CD4-positive, alpha-beta T cell treated with Interleukin-6 at 100 ng/mL for 8 hours (primary cell): ENCODE measurements around the gene SLC26A1.
"Not testable (repeated sequence)": the region's sequence is repeated elsewhere in the genome, so short reads cannot be mapped to it uniquely, and the experiment has no call there.

ENCODE experiments used
- DNase-seq: peaks from one replicate; pipeline ENCODE4 v3.0.0-alpha.2; 2020; ENCODE audit warnings: mixed read lengths, low spot score

Gene SLC26A1

GRCh38 chr4:954211-955020 lies 38.8 kb downstream of the SLC26A1 start:
- DNase-seq: no peak

GRCh38 chr4:953574-953915 lies 39.7 kb downstream of the SLC26A1 start:
- DNase-seq: no peak

DNA sequence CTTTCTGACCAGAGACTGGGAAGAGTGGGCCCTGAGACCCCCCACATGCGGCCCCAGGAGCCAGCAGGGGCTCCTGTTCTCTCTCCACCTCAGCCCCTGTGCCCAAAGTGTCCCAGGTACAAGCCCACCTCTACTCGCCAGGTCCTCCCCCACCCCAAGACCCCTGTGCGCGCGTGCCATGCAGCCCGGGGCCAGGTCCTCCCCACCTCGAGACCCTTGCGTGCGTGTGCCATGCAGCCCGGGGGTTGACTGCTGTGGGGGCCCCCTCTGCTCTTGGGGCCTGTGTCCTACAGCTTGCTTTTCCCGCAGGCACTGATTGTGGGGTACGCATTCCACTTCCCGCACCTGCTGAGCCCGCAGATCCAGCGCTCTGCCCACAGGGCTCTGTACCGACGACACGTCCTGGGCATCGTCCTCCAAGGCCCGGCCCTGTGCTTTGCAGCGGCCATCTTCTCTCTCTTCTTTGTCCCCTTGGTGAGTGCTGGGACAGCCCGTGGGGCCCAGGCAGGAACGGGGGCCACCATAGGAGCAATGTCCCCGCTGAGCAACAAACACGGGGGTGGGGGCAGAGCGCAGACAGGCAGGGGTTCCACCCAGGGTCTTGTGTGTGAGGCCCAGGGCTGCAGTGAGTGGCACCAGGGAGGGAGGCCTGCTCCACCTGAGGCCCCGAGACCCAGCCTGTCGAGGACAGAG lies 40.2 kb downstream of the SLC26A1 start:
- no peak for DNase-seq

DNA sequence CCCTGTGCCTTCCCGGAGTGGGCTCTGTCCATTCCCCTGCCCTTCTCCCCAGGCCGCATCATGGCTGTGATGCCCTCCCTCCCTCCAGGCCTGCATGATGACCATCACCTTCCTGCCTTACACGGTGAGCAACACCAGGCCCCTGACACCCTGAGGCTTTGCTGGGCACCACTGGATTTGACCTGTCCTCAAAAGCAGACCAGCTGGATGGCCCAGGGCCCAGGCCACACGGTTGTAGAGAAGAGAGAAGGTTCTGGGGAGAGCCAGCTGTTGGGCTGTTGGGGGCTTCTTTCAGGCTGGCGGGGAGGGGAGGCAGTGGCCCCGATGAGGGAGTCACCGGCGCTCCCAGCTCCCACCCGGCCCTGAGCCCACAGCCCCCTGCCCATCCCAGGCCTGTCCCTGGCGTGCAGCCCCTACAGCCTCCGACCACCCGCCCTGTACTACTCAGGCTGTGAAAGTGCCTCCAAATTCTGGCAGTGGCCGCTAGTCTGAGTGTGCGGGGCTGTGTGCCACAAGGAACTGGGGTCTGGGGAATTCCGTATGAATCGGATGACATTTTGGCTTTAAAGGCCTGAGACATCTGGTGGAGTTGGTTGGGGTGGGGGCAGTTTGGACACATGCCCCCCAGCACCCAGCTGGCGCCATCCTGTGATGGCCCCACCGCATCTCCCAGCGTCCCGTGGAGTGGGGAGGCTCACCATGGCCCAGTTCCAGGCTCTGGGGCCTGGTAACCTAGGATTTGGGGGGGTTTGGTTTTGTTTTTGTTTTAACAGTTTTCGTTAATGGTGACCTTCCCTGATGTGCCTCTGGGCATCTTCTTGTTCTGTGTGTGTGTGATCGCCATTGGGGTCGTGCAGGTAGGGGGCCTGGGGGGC lies 41.4 kb downstream of the SLC26A1 start:
- no peak for DNase-seq

GRCh38 chr4:951186-951585 lies 42.0 kb downstream of the SLC26A1 start:
- no peak for DNase-seq

DNA sequence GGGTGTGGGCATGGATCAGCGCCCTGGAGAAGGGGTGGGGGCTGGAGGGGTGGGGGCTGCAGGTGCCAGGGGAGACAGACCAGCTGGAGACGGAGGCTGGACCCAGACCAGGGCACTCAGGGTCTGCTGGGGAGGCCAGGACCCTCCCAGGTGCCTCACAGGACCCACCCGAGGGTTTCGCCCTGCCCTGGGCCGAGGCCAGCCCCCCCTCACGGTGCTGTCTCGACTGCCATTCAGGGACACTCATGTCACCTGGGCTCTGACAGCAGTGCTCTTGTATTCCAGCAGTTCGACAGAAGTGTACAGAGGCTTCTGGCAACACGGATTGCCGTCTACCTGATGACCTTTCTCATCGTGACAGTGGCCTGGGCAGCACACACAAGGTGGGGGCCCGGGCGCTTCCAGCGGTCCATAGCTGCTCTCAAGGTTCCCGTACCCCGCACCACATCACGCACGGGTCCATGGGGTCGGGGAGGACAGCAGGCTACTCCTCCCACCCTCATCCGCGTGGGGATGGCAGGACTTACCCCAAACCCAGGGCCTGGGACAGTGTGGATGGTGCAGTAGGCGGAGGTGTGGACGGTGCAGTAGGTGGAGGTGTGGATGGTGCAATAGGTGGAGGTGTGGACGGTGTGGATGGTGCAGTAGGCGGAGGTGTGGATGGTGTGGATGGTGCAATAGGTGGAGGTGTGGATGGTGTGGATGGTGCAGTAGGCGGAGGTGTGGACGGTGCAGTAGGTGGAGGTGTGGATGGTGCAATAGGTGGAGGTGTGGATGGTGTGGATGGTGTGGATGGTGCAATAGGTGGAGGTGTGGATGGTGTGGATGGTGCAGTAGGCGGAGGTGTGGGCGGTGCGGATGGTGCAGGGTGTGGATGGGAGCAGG lies 42.8 kb downstream of the SLC26A1 start:
- DNase-seq: no peak

- no peak for DNase-seq
These were observed 43.5 kb downstream of the SLC26A1 start for GRCh38 chr4:949656-950055.

DNA sequence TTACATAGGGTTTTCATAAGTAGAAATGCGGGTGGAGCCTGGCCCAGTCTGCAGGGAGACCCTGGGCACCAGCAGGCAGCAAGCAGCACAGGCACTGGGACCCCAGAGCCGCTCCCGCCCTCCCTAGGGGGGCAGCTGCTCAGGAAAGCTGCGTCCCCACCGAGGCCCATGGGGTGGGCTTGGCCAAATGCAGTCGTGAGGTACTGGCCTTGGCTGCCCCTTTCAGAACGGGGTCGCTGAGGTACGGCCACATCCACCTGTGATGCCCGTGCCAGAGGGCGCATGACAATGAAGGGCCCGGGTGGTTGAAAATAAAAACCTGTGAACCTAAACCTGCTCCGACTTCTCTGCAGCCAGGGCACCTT lies 44.3 kb downstream of the SLC26A1 start:
- no peak for DNase-seq

DNA sequence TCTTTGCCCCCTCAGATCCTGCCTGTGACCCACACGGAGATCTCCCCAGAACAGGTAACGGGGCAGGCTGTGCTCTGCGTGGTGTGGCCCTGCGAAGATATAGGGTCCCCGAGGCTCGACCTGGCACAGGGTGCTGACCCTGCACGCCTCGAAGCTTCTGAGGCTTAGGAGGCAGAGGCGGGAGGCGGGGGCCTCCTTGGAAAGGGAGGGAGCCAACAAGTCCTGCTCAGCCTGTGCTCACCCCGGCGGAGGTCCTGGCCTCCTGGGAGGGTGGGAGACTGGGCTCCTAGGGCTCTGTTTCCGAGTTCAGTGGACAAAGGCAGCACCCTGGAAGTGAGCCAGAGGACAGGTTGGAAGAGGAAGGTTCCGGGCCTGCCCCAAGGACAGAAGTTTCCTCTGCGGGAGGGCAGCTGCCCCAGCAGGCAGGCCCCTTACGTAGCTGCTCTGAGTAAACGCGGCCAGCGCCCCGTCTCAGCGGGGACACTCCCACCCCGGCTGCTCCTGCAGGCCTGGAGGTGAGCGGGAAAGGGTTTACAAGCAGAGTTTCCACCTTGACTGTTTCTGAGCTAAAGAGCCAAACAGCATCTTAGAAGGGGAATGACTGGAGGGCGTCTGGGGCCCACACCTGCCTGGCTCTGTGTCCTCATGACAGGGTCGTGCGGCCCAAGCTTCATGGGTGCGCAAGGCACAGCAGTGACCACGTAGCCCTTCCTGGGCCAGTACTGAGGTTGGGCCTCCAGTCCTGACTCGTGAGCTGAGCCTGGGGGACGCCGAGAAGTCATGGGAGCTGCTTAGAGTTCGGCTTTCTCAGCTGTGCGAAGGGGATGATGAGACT lies 44.9 kb downstream of the SLC26A1 start:
- no peak for DNase-seq

GRCh38 chr4:947491-947971 lies 45.7 kb downstream of the SLC26A1 start:
- no peak for DNase-seq

DNA sequence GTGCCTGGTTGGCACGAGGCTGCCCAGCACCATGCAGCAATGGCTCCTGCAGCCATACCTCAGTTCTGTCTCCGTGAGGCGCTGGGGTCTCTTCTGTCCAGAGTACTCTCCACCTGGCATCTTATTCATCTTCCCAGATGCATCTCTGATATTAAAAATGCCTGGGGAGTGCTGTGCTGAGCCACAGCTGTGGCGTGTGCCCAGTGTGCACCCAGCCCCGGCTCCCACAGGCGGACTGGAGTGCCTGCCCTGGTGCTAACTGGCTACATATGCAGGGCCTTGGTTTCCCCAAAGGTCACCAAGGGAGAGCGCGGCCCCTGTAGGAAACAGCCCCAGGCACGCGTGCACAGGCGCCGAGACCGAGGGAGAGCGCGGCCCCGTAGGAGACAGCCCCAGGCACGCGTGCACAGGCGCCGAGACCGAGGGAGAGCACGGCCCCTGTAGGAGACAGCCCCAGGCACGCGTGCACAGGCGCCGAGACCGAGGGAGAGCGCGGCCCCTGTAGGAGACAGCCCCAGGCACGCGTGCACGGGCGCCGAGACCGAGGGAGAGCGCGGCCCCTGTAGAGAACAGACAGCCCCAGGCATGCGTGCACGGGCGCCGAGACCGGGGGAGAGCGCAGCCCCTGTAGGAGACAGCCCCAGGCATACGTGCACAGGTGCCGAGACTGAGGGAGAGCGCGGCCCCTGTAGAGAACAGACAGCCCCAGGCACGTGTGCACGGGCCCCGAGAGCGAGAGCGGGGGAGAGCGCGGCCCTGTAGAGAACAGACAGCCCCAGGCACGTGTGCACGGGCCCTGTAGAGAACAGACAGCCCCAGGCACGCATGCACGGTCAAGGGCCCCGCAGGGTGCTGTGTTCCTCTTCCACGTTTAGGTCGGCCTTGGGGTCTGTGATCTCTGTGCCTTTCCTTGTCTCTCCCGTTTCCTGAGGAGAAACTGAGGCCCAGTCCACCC lies 46.4 kb downstream of the SLC26A1 start:
- no peak for DNase-seq

- DNase-seq: no peak
These were observed 47.1 kb downstream of the SLC26A1 start for GRCh38 chr4:946103-946450.

- no peak for DNase-seq
These were observed 47.7 kb downstream of the SLC26A1 start for GRCh38 chr4:945274-946102.

DNA sequence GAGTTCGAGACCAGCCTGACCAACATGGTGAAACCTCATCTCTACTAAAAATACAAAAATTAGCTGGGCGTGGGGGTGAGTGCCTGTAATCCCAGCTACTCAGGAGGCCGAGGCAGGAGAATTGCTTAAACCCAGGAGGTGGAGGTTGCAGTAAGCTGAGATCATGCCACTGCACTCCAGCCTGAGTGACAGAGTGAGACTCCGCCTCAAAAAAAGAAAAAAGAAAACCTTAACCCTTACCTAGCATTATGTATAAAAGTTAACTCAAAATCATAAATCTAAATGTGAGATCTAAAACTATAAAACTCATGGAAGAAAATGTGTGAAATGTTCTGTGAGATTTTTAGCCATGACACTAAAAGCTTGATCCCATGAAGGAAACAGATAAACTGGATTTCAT lies 53.7 kb downstream of the SLC26A1 start:
- DNase-seq: not testable (repeated sequence)
